Upper lobe of left lung (tissue), 6 donors: ENCODE results near the gene ARID3A. TPM values are rescaled to one million over a fixed set of nuclear protein-coding genes. Genes with fewer than 3 reads are reported as not detected.

Experiments used
- ATAC-seq, 2 donors: fragments of 200-7000 bp; cut with Tn5 transposase; one replicate each; pipeline ENCODE4 v1.9.1; 2022; ENCODE audit warnings: mild to moderate bottlenecking in 2 of 2, moderate library complexity in 2 of 2; ENCODE audit not compliant: low FRiP score in 2 of 2
- DNase-seq, 2 donors: peaks; one replicate each; pipeline ENCODE4 v3.0.0-alpha.2; 2019 to 2020
- H3K27ac ChIP-seq, 4 donors: fragments of 200-600 bp; sonication (generic); one replicate each; pipeline ENCODE4 v1.5.1; 2016 to 2019
- H3K27me3 ChIP-seq, 4 donors: fragments of 200-600 bp; sonication (generic); one replicate each; pipeline ENCODE4 v1.5.1; 2017 to 2019
- H3K36me3 ChIP-seq, 4 donors: fragments of 200-600 bp; sonication (generic); one replicate each; pipeline ENCODE4 v1.5.1; 2016 to 2019
- H3K4me1 ChIP-seq, 4 donors: fragments of 200-600 bp; sonication (generic); one replicate each; pipeline ENCODE4 v1.5.1; 2018 to 2019
- H3K4me3 ChIP-seq, 4 donors: fragments of 200-600 bp; sonication (generic); one replicate each; pipeline ENCODE4 v1.5.1; 2017 to 2019; ENCODE audit warnings: mild to moderate bottlenecking in 2 of 4, moderate library complexity in 1 of 4
- H3K9me3 ChIP-seq, 4 donors: fragments of 200-600 bp; sonication (generic); one replicate each; pipeline ENCODE4 v1.5.1; 2018 to 2019
- CTCF ChIP-seq, 6 experiments: fragments of 450-650 bp in 4 of 6; fragments of 200-600 bp in 2 of 6; sonication (generic) in 2 of 6; IDR thresholded peaks; one replicate each; pipeline ENCODE4 v1.5.1; 2016 to 2019; ENCODE audit warnings: antibody characterized with exemption in 6 of 6
- EP300 ChIP-seq, 4 donors: sonication (generic); formaldehyde crosslinking; IDR thresholded peaks; one replicate each; pipeline ENCODE4 v1.5.1; 2017; ENCODE audit warnings: antibody characterized with exemption in 4 of 4, control low read depth in 2 of 4
- POLR2A ChIP-seq, 4 donors: fragments of 450-650 bp; IDR thresholded peaks; one replicate each; pipeline ENCODE4 v1.5.1; 2016 to 2017; ENCODE audit warnings: antibody characterized with exemption in 4 of 4, mild to moderate bottlenecking in 2 of 4
- POLR2AphosphoS5 ChIP-seq, 2 donors: sonication (generic); formaldehyde crosslinking; IDR thresholded peaks; one replicate each; pipeline ENCODE4 v1.5.1; 2017; ENCODE audit warnings: antibody characterized with exemption in 2 of 2
- WGBS, 2 donors: methylation state at CpG; one replicate each; pipeline ENCODE4 v1.1.5; 2017 to 2018; 5-methylcytosine and 5-hydroxymethylcytosine counted together
- total RNA-seq, 6 donors: library from RNA; depleted of rRNA in 4 of 6; stranded (reverse); fragments of >200 nt in 4 of 6; gene quantifications; one replicate each; pipeline versions ENCODE4 v1.1.0 to v1.2.1, GENCODE V29; 2016 to 2021
- donor health status: DM: no; HTN: no; CAD: no; lungs with moderate emphysema.
- donor health status: DM: no; HTN: yes; CAD: no; lungs with severe emphysema.

Gene ARID3A
- total RNA-seq, 6 donors from 2014 or later, result 7.1 to 54.5 (median 19.2) TPM

GRCh38 chr19:879711-880438 is 46.0 kb upstream of the ARID3A start:
- TF ChIP-seq EP300 (IDR thresholded peaks at IDR 0.05) (no peak), POLR2A (IDR thresholded peaks at IDR 0.05) (no peak), CTCF (IDR thresholded peaks at IDR 0.05) (no peak), POLR2AphosphoS5 (IDR thresholded peaks at IDR 0.05) (no peak)
- no peak for ATAC-seq
- 91% methylated on average over 23 to 28 of the region's 37 CpGs for WGBS, 2 donors
- peaks cover 12 to 91% (median 69%) of the 10 kb centered on the region in 4 donors for H3K36me3 ChIP-seq
- DNase-seq, result peak in 1 of 2 donors; percentile 78
- no peaks in the 10 kb centered on the region for H3K9me3 ChIP-seq
- no peaks in the 10 kb centered on the region for H3K27me3 ChIP-seq
- H3K4me1 ChIP-seq, result no peaks in the 10 kb centered on the region
- no peak overlapping the region for H3K27ac ChIP-seq
- no peak overlapping the region for H3K4me3 ChIP-seq

GRCh38 chr19:881385-882071 is 44.3 kb upstream of the ARID3A start:
- TF ChIP-seq CTCF (IDR thresholded peaks at IDR 0.05), result no peak
- no peak for TF ChIP-seq POLR2AphosphoS5 (IDR thresholded peaks at IDR 0.05)
- no peak for TF ChIP-seq EP300 (IDR thresholded peaks at IDR 0.05)
- TF ChIP-seq POLR2A (IDR thresholded peaks at IDR 0.05), result no peak
- ATAC-seq (no peak), DNase-seq (peak in 1 of 2 donors; percentile 73)
- Histone ChIP-seq H3K27me3 (no peaks in the 10 kb centered on the region), H3K4me3 (no peak overlapping the region), H3K4me1 (no peaks in the 10 kb centered on the region), H3K9me3 (no peaks in the 10 kb centered on the region), H3K36me3 (peaks cover 20 to 93% (median 70%) of the 10 kb centered on the region in 4 donors), H3K27ac (no peak overlapping the region)
- WGBS, 2 donors, result 95% methylated on average over 18 to 23 of the region's 34 CpGs

GRCh38 chr19:882871-883497 is 42.9 kb upstream of the ARID3A start:
- TF ChIP-seq CTCF (IDR thresholded peaks at IDR 0.05) (no peak), POLR2AphosphoS5 (IDR thresholded peaks at IDR 0.05) (no peak), EP300 (IDR thresholded peaks at IDR 0.05) (no peak), POLR2A (IDR thresholded peaks at IDR 0.05) (no peak)
- Histone ChIP-seq H3K27ac (peak overlapping the region in 1 of 4 donors; percentile 50), H3K9me3 (no peaks in the 10 kb centered on the region), H3K27me3 (no peaks in the 10 kb centered on the region), H3K4me3 (no peak overlapping the region), H3K4me1 (no peaks in the 10 kb centered on the region), H3K36me3 (peaks cover 15 to 96% (median 73%) of the 10 kb centered on the region in 4 donors)
- 84 to 95% methylated on average over 21 to 28 of the region's 30 CpGs for WGBS, 2 donors
- DNase-seq (peak in 1 of 2 donors; percentile 53), ATAC-seq (no peak)

- no peak overlapping the region for H3K4me3 ChIP-seq
Observed at GRCh38 chr19:883661-884211, 42.1 kb upstream of the ARID3A start.

More at GRCh38 chr19:883661-884211, 42.1 kb upstream of the ARID3A start:
- 88 to 89% methylated on average over 18 to 22 of the region's 22 CpGs for WGBS, 2 donors
- no peaks in the 10 kb centered on the region for H3K27me3 ChIP-seq
- H3K4me1 ChIP-seq, result no peaks in the 10 kb centered on the region
- H3K9me3 ChIP-seq, result no peaks in the 10 kb centered on the region
- H3K36me3 ChIP-seq, result peaks cover 15 to 98% (median 76%) of the 10 kb centered on the region in 4 donors
- peak in 3 of 6 experiments; percentile 35 to 48 (median 45) for TF ChIP-seq CTCF (IDR thresholded peaks at IDR 0.05)
- no peak for TF ChIP-seq EP300 (IDR thresholded peaks at IDR 0.05)
- peak in 1 of 2 donors; percentile 10 for TF ChIP-seq POLR2AphosphoS5 (IDR thresholded peaks at IDR 0.05)
- DNase-seq, result peak; percentile 71 to 83
- ATAC-seq, result peak; percentile 24 to 90
- H3K27ac ChIP-seq, result peak overlapping the region in 1 of 4 donors; percentile 50
